IPS-20b (cell line): ENCODE results near the gene CASP8AP2.
"Not testable (repeated sequence)": the region's sequence is repeated elsewhere in the genome, so short reads cannot be mapped to it uniquely, and the experiment has no call there.

Experiments used
- H3K27ac ChIP-seq: one replicate; pipeline ENCODE4 v1.5.1; 2013; ENCODE audit warnings: low read length
- H3K27me3 ChIP-seq: 2 replicates; pipeline ENCODE4 v1.6.1; 2013; ENCODE audit warnings: mild to moderate bottlenecking, low read length, inconsistent platforms; ENCODE audit not compliant: insufficient read depth
- H3K36me3 ChIP-seq: 2 replicates; pipeline ENCODE4 v1.6.1; 2013; ENCODE audit warnings: low read depth, mild to moderate bottlenecking, inconsistent platforms, low read length, moderate library complexity; ENCODE audit not compliant: insufficient read depth
- H3K4me1 ChIP-seq: 2 replicates; pipeline ENCODE4 v1.6.1; 2013; ENCODE audit warnings: mild to moderate bottlenecking, control low read depth, inconsistent platforms, low read length, moderate library complexity; ENCODE audit not compliant: insufficient read depth
- H3K4me3 ChIP-seq: 2 replicates; pipeline ENCODE4 v1.5.1; 2013; ENCODE audit warnings: mild to moderate bottlenecking, low read length, inconsistent platforms
- H3K9ac ChIP-seq: 2 replicates; pipeline ENCODE4 v1.6.1; 2013; ENCODE audit warnings: low read depth, mild to moderate bottlenecking, inconsistent platforms, low read length, moderate library complexity
- H3K9me3 ChIP-seq: 2 replicates; pipeline ENCODE4 v1.6.1; 2013; ENCODE audit warnings: mild to moderate bottlenecking, low read depth, low read length, inconsistent platforms; ENCODE audit not compliant: insufficient read depth

The CASP8AP2 gene

DNA sequence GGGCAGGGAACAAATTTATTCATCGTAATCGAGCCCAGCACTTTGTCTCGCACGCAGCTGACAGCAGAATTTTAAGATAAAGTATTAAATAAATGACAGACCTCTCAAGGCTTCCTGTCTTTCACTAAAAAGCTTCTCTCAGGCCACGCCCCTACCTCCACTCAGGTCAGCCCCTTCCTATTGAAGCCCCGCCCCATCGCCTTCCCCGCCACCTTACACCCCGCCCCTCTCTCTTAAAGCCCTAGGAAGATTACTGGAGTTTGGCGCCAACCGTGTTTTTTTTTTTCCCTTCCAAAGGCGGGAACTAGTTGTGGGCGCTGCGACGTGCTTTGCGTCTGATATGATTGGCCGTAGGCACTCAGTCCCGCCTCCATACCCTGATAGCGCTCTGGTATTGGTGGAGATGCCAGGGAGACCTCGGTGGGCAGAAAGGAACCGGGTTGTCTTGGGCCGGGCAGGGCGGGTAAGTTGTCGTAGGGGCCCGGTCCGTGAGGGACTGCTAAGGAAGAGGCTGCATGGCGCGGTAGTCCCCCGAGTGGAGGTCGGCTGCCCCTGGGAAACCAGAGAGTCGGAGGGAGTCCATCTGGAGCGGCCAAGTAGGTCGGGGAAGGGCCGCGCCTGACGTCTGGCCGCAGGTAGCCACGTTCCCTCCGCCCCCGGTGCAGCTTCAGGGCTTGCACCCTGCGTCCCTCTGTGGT, at the start of gene CASP8AP2:
TSS of gene CASP8AP2 (plus strand) at position 409 of the 698 bp plus-strand sequence.
- peaks cover 30% of the 10 kb centered on the region for H3K36me3 ChIP-seq
- H3K9me3 ChIP-seq, result no peaks in the 10 kb centered on the region
- peak within 1 kb of the TSS; percentile 94 for H3K4me3 ChIP-seq
- peak within 1 kb of the TSS; percentile 92 for H3K9ac ChIP-seq
- peak within 1 kb of the TSS; percentile 74 for H3K27ac ChIP-seq
- no peaks in the 10 kb centered on the region for H3K27me3 ChIP-seq
- peaks cover 5% of the 10 kb centered on the region; the same call in 1 of the 2 replicates for H3K4me1 ChIP-seq

DNA sequence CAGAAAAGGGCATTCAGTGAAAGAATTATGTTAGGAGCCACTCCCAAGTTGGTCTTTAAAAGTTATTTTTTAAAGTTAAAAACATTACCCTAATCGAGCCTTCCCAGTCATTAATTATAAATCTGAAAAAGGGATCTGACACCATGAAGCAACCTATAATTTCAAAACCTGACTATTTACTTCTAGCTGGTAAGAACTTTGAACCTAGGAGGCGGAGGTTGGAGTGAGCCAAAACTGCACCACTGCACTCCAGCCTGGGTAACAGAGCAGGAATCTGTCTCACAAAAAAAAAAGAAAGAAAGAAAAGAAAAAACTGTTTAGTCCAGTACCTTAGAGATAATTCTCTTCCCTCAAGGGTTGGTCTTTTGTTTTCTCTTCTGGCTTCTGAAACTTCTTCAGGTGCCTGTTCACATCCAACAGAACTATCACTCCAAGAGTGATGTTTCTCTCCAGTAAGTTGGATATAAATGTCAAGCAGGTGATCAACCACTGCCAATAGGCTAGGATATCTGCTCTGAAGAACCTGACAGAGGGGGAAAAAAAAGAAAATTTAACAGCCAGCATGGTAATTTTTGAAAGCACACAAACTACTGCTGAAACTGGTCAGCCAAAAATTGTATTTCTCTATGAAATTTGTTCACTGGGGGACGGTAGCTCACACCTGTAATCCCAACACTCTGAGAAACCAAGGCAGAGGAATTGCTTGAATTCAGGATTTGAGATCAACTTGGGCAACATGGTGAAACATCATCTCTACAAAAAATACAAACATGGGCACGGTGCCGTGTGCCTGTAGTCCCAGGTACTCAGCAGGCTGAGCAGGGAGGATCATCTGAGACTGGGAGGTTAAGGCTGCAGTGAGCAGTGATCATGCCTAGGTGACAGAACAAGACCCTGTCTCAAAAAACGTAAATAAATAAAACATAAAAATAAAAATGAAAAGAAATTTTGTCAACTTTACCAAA, 48.3 kb upstream of the CASP8AP2 start:
- Histone ChIP-seq H3K9ac (no peak overlapping the region), H3K4me1 (no peaks in the 10 kb centered on the region), H3K9me3 (peaks cover 3% of the 10 kb centered on the region; the same call in 1 of the 2 replicates), H3K36me3 (peaks cover 96% of the 10 kb centered on the region), H3K27ac (no peak overlapping the region), H3K27me3 (no peaks in the 10 kb centered on the region), H3K4me3 (no peak overlapping the region)

GRCh38 chr6:89782222-89782621, 47.5 kb upstream of the CASP8AP2 start:
- Histone ChIP-seq H3K9ac (no peak overlapping the region), H3K4me3 (no peak overlapping the region), H3K27me3 (no peaks in the 10 kb centered on the region), H3K36me3 (peaks cover 96% of the 10 kb centered on the region), H3K9me3 (peaks cover 3% of the 10 kb centered on the region; the same call in 1 of the 2 replicates), H3K27ac (no peak overlapping the region), H3K4me1 (no peaks in the 10 kb centered on the region)

DNA sequence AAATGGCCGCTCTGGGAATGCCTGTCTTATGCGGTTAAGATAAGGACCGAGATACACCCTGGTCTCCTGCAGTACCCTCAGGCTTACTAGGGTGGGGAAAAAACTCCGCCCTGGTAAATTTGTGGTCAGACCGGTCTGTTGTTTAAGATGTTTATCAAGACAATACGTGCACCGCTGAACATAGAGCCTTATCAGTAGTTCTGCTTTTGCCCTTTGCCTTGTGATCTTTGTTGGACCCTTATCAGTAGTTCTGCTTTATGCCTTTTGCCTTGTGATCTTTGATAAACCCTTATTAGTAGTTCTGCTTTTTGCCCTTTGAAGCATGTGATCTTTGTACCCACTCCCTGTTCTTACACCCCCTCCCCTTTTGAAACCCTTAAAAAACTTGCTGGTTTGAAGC, 46.4 kb upstream of the CASP8AP2 start:
- H3K4me1 ChIP-seq, H3K27ac ChIP-seq, H3K9ac ChIP-seq, H3K4me3 ChIP-seq, H3K9me3 ChIP-seq, H3K27me3 ChIP-seq: not testable (repeated sequence)
- H3K36me3 ChIP-seq, result peaks cover 96% of the 10 kb centered on the region

DNA sequence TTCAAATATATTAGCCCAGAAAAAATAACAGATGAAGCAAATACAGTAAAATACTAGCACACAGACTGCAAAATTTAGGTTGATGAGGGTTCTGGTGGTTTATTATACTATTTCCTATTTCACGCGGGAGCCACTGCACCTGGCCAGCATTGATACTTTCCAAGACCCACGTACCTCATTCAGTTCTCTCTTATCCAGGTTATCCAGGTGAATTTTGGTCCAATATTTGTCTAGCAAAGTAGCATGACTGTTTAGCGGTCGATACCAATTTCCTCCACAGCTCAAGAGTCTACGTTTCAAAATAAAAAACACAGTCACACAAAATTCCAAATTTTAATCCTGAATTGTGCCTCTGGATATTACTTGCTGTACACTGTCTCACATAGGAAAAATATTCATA, 44.8 kb upstream of the CASP8AP2 start:
- H3K4me3 ChIP-seq, result no peak overlapping the region
- H3K27ac ChIP-seq, result no peak overlapping the region
- no peaks in the 10 kb centered on the region for H3K4me1 ChIP-seq
- no peaks in the 10 kb centered on the region for H3K27me3 ChIP-seq
- no peak overlapping the region for H3K9ac ChIP-seq
- peaks cover 100% of the 10 kb centered on the region for H3K36me3 ChIP-seq
- peaks cover 3% of the 10 kb centered on the region; the same call in 1 of the 2 replicates for H3K9me3 ChIP-seq

DNA sequence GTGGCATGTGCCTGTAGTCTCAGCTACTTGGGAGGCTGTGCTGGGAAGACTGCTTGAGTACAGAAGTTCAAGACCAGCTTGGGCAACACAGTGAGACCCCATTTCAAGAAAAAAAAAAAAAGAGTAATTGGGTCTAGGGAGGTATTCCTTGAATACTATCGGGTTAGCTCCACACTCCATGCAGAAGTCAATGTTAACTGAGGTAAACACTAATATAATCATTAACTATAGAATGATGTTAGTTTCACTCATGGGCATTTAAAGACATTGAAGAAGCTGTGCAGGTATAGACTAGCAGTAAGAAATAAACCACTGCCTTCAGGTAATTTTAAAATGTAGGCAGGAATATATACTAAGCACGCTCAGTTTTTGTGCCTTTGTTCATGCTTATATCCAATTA, 42.7 kb upstream of the CASP8AP2 start:
- Histone ChIP-seq H3K27me3 (no peaks in the 10 kb centered on the region), H3K27ac (no peak overlapping the region), H3K36me3 (peaks cover 98% of the 10 kb centered on the region), H3K4me3 (no peak overlapping the region), H3K9ac (no peak overlapping the region), H3K9me3 (peaks cover 3% of the 10 kb centered on the region; the same call in 1 of the 2 replicates), H3K4me1 (no peaks in the 10 kb centered on the region)

- no peak overlapping the region for H3K27ac ChIP-seq
- no peak overlapping the region for H3K4me3 ChIP-seq
- H3K4me1 ChIP-seq, result no peaks in the 10 kb centered on the region
- H3K36me3 ChIP-seq, result peaks cover 98% of the 10 kb centered on the region
- H3K9ac ChIP-seq, result no peak overlapping the region
- no peaks in the 10 kb centered on the region for H3K27me3 ChIP-seq
- H3K9me3 ChIP-seq, result peaks cover 3% of the 10 kb centered on the region; the same call in 1 of the 2 replicates
Measured at GRCh38 chr6:89787660-89788328, 41.9 kb upstream of the CASP8AP2 start.

- H3K4me3 ChIP-seq, result no peak overlapping the region
- no peak overlapping the region for H3K9ac ChIP-seq
- no peaks in the 10 kb centered on the region for H3K4me1 ChIP-seq
- no peaks in the 10 kb centered on the region for H3K27me3 ChIP-seq
- H3K36me3 ChIP-seq, result peaks cover 98% of the 10 kb centered on the region
- no peaks in the 10 kb centered on the region for H3K9me3 ChIP-seq
- H3K27ac ChIP-seq, result no peak overlapping the region
Measured at GRCh38 chr6:89789980-89790379, 39.7 kb upstream of the CASP8AP2 start.

DNA sequence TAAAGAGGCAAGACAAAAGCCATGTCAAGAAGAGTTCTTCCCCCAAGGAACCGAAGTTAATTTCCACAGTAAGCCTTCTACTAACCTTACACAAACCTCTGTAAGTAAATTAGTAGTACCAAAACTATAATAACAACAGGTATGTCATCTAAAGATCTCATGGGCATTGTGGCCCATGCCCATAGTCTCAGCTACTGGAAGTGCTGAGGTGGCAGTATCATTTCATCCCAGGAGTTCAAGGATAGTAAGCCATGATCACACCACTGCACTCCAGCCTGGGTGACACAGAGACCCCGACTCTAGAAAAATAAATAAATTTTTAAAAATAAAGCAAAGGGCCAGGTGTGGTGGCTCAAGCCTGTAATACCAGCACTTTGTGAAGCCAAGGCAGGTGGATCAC, 39.3 kb upstream of the CASP8AP2 start:
- Histone ChIP-seq H3K27ac (no peak overlapping the region), H3K4me3 (no peak overlapping the region), H3K9me3 (no peaks in the 10 kb centered on the region), H3K36me3 (peaks cover 98% of the 10 kb centered on the region), H3K27me3 (no peaks in the 10 kb centered on the region), H3K4me1 (no peaks in the 10 kb centered on the region), H3K9ac (no peak overlapping the region)

DNA sequence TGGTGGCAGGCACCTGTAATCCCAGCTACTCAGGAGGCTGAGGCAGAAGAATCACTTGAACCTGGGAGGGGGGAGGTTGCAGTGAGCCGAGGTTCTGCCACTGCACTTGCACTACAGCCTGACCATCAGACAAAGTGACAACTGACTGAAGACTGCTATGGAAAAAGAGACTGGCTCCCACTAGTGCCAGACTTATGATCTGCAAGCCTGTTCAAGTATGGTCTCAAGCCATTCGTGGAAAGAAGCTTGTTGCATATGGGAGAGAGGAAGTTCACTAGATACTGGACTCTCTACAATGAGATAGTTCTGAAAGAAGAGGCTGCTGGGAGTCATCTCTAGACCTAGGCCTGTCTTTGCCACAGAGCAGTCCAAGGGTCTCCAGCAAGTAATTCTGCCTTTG, 36.8 kb upstream of the CASP8AP2 start:
- Histone ChIP-seq H3K9ac (no peak overlapping the region), H3K4me1 (no peaks in the 10 kb centered on the region), H3K27me3 (no peaks in the 10 kb centered on the region), H3K36me3 (peaks cover 89% of the 10 kb centered on the region), H3K27ac (no peak overlapping the region), H3K4me3 (no peak overlapping the region), H3K9me3 (no peaks in the 10 kb centered on the region)

DNA sequence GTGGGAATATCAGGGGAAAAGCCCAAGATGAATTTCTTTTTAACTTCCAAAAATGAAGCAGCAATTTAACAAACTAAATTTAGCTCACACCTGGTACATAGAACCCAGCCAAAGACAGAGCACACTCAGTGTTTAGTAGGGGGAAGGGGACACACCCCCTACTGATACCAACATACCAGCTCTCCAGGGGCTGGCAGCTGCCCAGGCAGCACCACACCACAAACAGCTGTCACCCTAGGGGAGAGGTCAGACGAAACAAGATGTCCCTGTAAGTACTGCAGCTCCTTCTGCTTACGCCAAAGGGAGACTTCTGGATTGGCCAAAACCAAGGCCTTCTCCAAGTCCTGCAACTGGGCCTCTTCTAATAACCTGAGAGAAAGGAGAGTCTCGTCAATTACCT, 36.1 kb upstream of the CASP8AP2 start:
- peaks cover 87% of the 10 kb centered on the region for H3K36me3 ChIP-seq
- H3K27me3 ChIP-seq, result no peaks in the 10 kb centered on the region
- H3K4me3 ChIP-seq, result no peak overlapping the region
- H3K4me1 ChIP-seq, result no peaks in the 10 kb centered on the region; the same call in 1 of the 2 replicates
- H3K9me3 ChIP-seq, result no peaks in the 10 kb centered on the region
- H3K9ac ChIP-seq, result no peak overlapping the region
- H3K27ac ChIP-seq, result no peak overlapping the region
